Fibroblast of skin of left quadriceps (primary cell): Measurements from ENCODE around the gene HEBP1.

ENCODE experiments used
- DNase-seq, 2 experiments: peaks; one replicate each; pipeline ENCODE4 v3.0.0-alpha.2; 2013; ENCODE audit warnings: low read depth in 2 of 2

The HEBP1 gene

DNA sequence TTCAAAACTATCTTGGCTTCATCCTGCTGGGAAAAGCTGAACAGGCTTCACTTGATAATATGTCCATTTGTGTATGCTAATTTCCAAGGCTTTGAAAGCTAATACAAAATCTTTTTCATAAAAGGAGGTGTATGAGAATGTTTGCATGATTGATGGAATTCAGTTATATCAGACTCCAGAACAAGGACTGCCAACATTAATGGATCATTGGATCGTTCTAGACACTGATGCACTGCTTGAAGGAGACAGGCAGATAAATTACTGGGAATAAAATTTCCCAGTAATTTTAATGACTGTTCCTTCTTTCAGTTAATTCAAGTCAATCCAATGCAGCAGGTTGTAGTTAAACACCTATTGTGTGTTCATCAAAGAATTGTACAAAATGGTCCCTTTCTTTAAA lies 48.6 kb downstream of the HEBP1 start:
- no peak for DNase-seq

DNA sequence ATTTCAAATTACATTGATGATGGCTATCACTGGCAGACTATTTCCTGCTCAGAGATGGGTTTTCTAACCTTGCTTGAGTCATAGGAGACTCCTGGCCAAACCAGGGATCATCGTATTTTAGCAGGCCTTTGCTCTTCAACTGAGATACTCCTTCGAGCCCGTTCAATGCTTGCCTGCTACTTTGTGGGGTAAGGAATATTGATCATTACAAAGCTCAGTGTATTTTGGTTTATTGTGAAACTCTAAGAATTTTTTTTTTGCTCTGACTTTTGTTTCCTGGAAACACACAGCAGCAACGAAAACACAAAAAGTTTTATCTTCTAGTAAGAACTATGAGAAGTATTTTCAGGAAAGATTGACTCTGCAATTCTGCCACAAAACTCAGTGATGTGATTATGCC lies 52.2 kb downstream of the HEBP1 start:
- no peak for DNase-seq

DNA sequence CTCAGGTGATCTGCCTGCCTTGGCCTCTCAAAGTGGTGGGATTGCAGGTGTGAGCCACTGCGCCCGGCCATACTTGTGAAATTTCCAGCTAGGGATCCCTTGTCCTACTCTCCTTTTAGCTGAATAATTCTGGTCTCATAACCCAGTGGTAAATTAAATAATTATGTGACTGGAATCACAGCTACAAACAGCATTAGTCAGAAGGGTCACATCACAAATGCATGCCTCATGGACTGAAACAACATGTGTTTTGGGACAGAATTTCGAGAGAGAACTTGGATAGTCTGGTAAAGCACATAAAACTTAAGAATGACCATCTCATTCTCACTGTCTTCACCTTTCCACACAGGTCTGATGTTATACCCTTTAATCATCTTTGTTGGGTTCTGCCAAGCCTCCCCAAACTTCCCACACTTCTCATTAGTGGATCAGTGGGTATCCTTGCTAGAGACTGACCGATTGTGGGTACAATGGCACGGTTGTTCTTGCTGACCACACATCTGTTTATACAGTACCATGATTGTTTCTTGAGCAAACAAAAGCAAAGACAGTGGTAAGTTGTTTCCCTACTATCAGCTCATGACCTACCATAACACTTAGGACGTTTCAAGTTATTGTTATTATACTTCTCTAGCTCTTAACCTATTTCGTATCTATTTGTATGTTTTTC lies 53.2 kb downstream of the HEBP1 start:
- DNase-seq, result no peak

DNA sequence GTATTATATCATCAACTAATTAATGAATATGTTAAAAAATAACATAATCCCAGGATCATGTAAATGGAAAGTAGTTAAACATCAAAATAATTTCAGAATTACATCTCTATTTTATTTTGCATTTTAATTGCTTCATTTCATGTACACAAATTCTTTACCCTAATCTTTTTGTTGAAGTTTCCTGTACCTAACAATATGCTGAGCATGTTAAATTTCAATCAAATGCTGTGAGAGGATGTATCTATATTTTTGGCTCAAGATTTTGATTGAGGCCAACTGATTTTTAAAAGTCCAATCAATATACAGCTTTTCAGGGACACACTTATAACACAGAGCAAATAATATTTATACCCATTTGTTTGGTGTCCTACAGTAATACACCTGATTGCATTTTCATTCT lies 54.5 kb downstream of the HEBP1 start:
- no peak for DNase-seq

DNA sequence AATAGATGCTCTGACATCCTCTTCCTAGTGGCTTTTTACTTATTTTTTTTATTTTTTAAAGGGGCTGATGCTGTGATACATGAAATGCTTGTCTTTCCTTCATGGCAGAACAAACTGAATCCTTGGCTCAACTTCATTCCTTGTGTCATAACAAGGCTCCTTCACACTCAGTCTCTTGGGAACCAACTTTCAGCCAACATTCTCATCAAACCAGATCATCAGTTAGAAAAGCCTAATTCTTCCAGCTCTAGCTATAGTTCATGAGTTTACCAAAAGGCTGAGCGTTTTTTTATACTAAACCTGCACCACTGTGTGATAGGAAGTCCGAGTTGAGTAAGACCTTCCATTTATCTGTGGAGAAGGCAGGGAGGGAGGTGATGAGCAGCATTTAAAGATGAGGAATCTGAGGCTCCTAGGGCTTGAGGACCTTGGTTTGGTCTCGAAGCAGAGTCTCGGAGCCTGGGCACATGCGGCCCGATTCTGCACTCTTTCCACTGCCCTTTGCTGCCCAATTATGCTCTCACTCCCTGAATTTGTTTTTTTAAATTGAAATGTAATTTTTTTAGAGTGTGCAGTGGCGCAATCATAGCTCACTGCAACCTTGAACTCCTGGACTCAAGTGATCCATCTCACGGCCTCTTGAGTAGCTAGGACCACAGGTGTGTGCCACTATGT lies 56.3 kb downstream of the HEBP1 start:
- DNase-seq, result no peak

DNA sequence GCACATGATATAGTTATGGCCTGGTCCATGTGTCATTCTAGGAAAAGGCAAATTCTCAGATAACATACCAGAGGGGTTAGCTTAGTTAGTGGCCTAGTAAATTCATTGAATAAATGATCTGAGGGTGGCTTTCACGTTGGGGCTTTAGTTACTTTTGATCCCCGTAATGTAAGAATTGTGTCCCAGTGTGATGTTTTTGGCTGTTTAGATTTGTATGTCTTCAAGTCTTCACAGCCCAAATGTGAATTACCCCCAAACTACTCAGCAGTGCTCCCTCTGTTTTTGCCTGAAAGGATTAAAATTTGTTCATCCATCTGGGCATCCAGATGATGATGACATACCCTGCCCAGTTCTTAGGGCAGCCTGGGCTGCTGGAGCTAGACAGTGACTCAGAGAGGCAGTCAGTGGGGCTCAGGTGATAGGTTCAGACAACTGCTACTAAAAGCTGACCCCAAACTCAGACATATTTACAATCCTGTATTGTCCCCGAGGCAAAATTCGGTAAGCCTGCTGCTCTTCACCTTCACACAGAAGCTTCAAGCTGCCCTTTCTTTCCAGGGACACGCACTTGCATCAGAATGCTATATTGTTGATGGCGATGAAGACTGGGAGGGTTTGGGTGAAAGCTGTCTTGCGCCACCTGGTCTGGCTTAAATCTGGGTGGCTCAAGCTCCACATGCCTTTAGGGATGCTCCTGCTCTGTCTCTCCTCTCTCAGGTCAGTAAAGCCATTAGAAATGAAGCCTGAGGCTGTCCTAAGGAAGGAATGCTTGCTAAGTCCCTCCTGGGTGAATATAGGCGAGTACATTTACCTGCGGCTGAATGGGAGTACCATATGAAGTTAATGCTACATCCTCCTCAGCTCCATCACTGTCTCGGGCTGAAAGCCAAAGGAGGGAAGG lies 58.4 kb downstream of the HEBP1 start:
- no peak for DNase-seq

DNA sequence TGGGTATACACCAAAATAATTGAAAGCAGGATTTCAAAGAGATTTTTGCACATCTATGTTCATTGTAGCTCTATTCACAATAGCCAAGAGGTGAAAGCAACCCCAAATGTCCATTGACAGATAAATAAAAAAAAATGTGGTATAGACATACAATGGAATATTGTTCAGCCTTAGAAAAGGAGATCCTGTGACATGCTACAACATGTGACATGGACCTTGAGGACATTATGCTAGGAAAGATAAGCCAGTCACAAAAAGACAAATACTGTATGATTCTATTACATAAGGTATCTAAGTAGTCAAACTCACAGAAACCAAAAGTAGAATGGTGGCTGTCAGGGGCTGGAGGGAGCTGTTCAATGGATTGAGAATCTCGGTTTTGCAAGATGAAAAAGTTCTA lies 60.2 kb downstream of the HEBP1 start:
- DNase-seq, result no peak

DNA sequence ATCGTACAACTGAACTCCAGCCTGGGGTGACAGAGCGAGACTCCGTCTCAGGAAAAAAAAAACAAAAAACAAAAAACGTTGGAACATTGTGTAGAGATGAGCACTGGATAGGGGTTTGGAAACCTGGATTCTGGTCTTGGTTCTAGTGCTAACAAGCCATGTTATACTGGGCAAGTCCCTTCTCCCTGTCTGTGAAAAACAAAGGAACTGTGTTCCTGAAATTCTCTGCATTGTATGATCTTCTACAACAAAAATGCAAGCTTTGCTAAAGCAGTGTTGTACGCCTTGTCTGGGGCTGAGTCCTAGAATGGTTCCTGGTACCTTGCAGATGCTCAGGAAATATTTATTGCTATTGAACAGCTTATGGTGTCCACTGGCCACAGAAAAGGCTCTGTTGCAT lies 61.5 kb downstream of the HEBP1 start:
- DNase-seq, result no peak

DNA sequence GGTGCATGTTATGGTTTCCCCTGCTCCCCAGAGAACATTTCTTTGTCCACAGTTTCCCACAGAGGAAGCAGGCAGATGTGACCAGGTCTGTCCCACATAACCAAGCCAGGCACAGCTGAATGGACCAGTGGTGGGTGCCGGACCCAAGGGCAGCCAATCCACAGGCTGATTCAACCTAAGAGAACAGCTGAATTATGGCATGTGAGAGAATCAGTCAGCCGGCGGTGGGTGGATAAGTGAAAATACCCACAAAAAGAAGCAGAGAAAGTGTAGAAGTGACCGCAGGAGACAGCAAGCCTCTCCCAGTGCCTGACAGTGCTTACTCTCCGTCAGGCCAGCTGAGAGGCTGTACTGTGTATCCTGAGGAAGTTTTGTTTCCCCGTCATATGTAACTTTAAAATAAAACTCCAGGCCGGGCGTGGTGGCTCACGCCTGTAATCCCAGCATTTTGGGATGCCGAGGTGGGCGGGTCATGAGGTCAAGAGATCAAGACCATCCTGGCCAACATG lies 63.0 kb downstream of the HEBP1 start:
- no peak for DNase-seq

DNA sequence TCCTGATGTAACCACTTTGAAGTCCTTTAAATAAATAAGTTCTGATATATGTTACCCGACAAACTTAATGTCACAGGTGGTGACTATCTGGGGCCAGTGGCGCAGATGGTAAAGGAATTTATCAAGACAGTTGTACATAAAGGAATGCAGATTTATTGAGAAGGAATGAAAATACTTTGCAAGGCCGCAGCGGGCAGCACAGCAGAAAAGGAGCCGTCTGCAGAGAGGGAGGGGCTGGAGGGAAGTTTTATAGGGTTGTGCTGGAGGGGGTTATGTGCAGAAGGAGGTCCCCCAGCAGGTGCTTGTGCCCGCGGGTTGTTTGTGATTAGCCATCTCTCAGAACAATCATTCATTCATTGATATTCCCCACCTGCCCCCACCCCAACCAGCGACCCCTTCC lies 65.5 kb downstream of the HEBP1 start:
- no peak for DNase-seq

DNA sequence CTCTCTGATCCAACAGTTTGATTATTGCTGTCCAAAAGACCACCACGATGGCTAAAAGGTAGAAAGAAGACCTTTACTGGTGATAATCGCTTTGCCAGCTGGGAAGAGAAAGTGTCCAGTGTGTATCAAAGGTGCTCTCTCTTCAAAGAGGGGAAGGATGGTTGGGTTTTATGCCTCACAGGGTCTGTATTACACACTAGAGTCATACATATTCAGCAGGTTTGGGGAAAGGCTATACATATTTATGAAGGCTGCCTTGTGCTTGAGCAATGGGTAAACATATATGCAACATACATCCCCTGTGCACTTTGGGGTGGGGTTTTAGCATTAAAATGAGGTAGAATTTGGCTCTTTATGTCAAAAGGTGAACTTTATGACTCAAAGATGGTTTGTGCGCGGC lies 66.3 kb downstream of the HEBP1 start:
- no peak for DNase-seq

DNA sequence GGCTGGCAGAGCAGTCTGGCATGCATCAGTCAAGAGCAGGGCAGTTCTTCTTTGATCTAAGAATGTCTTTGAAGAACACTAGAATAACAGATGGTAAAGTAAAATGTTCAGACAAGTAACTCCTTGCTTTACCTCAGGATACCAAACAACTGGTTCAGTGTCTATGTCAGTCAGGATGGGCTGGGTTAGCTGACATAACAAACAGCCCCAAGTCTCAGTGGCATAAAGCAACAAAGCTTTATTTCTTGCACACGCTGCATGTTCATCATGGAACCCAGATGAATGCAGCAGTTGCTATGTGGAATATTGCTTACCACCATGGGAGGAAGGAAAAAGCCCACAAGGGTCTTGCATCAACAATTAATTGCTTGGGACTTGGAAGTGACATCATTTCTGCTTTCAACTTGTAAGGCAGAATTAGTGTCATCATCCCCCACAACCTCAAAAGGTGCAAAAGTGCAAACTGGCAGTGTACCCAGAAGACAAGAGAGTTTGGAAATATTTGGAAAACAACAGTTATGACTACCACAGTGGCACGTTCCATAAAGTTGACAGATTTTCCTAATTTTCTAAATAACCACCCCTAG lies 69.3 kb downstream of the HEBP1 start:
- DNase-seq, result no peak

DNA sequence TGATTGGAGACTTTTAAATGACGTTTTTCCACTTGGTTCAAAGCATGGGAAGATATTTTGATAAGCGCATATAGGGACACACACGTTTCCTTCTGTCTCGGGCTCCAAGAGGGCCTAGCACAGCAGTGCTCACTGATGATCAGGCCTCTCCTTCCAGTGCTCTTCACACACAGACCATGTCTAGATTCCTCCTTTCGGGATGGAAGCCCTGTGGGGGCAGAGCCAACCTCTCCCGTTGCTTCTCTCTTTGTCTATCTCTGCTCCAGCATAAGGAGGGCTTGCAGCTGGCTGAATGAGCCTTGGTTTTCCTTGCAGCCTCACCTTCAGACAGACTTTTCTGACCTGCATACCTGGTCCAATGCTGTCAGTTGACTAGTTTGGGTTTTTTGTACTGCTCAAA lies 70.4 kb downstream of the HEBP1 start:
- no peak for DNase-seq

DNA sequence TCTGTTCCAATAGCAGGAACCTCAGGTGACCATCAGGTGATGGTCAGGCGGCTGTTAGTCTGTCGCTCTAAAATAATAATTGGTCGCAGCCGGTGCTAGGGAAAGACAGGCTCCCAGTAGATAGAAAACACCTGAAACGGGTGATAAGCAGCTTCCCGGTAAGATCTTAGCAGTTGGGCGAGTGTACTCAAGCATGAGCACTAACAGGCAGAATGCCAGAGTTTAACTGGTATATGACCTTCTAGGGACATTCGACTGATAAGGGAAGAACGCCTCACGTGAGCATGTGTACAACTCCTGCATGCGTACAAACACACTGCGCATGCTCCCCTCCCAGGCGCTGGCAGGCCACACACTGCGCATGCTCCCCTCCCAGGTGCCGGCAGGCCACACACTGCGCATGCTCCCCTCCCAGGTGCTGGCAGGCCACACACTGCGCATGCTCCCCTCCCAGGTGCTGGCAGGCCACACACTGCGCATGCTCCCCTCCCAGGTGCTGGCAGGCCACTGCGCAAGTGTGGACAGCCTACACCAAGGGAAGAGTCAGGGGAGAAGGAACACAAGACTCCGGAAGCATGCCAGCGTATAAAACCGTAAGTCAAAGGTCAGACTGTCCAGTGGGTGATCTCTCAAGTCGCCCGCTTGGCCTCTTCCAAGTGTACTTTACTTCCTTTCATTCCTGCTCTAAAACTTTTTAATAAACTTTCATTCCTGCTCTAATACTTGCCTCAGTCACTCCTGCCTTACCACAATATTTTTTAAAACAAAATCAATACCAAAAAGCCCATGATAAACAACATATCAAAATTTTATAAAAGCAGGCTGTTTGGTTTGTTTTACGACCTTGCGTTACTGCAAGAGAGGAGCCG lies 72.6 kb downstream of the HEBP1 start:
- no peak for DNase-seq

DNA sequence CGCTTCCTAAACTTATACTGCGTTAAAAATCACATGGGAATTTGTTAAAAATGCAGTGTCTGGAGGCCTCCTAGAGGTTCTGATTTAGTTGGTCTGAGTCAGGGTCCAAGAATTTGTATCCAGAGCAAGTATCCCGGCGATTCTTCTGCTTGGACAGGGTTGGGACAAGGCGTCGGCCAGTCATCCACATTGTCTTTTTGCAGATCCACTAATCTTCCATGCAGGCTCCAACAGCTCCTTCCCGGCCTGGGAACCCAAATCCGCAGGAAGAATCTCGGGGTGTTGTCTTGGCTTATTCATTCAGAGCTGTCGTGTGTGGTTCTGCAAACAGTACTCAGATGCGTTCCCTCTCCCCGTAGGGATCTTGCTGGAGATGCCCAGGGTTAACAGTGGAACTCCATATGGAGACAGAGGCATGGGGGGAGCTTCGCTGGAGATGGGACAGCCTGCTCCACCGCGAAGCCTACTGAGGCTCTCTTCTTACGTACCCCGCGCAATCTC lies 73.4 kb downstream of the HEBP1 start:
- DNase-seq, result no peak

DNA sequence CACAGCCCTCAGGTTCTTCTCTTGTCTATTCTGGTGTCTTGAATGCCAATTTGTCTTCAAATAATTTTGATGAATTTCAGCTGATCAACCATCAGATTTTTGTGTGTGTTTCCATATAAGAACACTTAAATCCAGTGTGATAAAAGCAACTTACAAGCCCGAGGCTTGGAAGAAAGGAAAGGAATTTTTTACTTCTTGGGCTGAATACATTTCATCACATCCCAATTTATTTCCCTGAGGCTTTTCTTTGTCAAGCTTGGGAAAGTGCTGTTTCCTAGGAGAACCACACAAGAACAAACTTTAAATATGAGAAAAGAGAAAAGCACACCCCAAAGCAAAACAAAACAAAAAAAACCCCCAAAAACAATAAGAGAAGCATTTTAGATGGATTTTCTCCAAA lies 74.7 kb downstream of the HEBP1 start:
- DNase-seq, result no peak
